NOMO-1 (cell line): ENCODE data around the gene CLEC6A.
"Not testable (repeated sequence)": the region's sequence is repeated elsewhere in the genome, so short reads cannot be mapped to it uniquely, and the experiment has no call there.

Experiments
- DNase-seq, 2 experiments: peaks; one replicate each; lab custom pipeline; 2025; ENCODE audit not compliant: unreplicated experiment in 2 of 2; lab: John Stamatoyannopoulos, UW

CLEC6A gene

DNA sequence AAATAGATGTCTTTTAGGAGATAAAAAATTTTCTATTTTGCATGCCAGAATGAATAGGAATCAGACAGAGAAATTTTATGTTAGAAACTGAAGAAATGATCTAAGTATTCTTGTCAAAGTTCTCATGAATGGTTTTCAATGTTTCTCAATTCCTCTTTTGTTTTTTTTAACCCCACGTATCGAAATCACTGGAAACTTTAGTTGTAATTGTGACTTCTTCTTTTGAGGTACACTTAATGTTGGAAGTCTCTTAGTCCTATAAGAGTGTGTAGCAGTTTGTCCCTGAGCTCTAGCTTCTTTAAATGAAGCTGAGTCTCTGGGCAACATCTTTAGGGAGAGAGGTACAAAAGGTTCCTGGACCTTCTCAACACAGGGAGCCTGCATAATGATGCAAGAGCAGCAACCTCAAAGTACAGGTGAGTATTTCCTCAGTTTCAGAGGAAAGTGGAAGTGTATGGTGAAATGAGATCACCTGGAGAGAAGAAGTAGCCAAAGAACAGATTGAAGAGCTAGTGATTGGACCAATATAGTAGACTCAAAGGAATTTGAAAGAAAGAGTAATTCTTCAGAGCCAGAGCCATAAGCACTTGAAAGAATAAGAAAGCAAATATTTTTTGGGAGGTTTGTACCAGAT, at the start of gene CLEC6A:
CLEC6A (plus strand) TSS at position 236 of the 634 bp plus-strand sequence; CDS start at position 386, 150 bp downstream.
- peak in 1 of 2 experiments; percentile 72 for DNase-seq

DNA sequence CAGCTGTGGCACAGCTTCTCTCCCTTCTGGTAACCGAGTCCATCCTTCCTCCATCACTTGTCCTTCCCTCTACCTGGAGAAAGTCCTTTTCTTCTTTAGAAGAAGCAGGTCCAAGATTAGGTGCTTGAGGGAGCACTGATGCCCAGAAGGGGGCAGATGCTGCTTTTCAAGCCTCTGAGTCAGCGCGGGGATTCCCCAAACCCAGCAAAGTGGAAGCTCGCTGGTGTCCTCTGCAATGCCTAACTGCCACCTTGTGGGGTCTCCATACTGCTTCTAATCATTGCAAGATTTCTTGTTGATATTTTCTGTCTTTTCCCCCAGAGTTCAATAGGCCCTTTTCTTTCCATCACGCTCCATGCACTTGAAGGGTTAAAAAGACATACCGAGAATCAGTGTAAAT, 36.2 kb upstream of the CLEC6A start:
- DNase-seq: not testable (repeated sequence)

DNA sequence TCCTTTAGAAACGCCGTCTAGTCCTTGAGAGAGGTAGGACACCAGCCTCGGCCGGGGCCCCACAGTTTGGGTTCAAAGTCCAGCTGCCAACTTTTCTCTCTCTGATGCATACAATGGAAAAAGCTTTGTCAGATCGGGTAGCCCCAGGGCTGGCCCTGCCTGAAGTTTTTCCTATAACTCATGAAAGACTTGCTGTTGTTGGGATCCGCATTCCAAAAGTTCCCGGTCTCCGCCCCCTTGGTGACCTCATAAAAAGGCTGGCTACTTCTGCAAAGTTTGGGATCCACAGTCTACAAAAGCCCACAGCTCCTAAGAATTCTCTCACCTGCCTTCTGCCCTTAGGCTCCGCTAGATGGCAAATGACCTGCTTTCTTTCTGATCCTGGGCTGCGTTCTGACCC, 35.3 kb upstream of the CLEC6A start:
- no peak for DNase-seq

DNA sequence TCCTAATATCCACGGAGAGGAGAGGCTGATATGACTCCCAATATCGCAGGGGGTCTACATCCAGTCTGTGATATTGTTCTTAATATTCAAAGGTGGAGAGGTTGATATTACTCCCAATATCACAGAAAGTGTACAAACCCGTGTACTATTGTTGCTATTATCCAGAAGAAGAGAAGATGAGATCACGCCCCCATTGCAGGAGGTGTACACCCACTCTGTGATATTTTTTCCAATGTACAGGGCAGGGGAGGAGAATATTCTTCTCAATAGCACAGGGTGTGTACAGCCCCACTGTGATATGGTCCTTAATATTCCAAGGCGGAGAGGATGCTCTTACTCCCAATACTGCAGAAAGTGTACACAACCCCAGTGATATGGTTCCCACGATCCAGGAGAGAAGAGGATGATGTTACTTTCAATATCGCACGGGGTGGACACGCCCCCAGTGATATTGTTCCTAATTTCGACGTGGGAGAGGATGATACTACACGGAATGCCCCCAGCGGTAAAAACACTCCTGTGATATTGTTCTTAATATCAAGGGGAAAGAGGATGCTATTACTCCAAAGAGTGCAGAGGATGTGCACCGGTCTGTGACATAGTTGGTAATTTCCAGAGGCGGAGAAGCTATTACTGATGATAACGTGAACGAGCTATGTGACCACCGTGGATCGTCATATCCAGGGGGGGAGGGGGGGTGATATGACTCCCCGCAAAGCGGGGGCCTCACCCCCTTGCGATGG, 11.1 kb upstream of the CLEC6A start:
- not testable (repeated sequence) for DNase-seq

DNA sequence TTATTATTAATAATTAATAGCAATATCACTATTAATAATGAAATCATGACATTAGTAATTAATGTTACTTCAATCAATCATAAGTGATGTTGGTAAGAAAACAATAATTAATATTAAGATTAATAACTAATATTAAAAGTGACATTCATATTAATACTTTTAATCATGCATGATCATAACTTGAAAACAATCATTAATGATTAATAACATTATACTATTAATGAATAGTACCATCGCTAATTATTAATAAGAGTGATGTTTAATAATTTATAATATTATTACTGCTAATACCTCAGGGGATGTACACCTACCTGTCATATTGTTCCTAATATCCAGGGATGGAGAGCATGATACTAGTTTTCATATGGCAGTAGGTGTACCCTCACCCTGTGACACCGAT, 10.0 kb upstream of the CLEC6A start:
- DNase-seq: no peak

DNA sequence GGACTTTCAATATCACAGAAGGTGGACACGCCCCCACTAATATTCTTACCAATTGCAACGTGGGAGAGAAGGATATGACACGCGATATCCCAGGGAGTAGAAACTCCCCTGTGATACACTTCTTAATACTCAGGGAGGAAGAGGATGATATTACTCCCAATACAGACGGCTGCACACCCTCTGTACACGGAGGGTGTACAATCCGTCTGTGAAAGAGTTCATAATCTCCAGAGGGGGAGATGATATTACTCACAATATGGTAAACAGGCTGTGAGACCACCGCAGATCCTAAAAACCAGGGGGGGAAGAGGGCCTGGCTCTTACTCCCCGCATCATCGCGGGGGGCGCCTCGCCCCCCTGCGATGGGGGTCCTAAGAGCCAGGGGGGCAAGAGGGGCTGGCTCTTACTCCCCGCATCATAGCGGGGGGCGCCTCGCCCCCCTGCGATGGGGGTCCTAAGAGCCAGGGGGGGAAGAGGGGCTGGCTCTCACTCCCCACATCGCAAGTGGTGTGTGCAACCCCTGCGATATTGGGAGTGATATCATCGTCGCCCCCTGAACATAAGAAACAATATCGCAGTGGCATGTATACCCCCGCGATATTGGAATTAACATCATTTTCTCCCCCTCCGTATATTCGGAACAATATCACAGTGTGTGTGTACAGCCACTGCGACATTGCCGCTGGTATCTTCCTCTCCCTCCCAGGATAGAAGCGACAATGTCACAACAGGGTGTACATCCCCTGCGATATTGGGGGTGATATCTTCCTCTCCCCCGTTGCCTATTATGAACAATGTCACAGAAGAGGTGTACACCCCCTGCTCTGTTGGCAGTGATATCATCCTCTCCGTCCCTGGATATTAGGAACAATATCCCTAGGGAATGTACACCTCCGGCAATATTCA, 8.9 kb upstream of the CLEC6A start:
- DNase-seq: no peak

DNA sequence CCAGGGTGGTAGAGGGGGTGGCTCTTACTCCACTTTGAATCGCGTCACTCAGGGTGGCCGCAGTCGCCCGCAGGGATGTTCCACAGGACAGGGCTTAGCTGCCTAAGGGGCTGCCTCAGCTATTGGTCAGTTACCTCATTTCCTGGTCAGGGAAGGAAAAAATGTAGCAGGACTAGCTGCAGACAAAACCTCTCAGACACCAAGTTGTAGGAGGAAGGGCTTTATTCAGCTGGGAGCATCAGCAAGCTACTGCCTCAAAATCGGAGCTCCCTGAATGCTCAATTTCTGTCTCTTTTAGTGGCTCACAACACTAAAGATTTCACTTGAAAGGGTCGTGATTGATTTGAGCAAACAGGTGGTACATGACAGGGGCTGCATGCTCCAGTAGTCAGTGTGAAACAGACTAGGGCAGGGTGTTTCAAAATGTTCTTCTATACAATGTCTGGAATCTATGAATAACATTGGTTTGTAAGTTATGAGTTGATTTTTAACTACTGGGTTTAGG, 6.4 kb upstream of the CLEC6A start:
- DNase-seq: no peak

DNA sequence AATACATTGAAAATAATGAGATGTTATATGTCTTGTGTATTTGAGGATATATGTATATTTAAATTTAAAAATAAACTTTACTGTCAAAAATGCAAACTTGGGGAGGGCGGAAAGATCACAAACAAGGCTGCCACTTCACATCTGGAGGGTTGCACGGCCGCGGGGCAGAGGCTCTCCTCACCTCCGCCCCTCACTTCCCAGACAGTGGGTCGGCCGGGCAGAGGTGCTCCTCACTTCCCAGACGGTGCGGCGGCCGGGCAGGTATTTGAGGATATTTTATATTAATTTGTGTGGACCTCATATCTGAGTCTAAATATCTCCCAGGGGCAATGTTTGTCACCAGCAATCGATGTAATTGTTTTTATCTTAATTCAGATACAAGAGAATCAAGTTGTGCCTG, 3.7 kb upstream of the CLEC6A start:
- no peak for DNase-seq

DNA sequence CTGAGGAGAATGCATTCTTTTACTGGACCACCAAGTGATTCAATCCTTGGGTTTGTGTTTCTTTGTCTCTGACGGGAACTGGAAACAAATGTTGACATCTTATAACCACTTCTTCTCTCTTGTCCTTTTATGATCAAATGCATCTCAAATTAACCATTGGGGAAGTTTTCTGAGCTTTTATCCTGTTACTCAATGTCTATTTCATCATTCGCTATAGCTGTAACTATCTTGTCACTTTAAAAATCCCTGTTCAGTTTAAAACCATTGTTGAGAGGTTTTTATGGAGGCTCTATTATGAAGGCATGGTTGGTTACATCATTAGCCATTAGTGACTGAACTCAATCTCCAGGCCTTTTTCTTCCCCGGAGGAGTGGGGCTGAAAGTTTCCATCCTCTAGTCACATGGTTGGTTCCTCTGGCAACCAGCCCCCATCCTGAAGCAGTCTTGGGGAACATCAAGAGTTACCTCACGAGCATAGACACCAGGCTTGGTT, 2.7 kb upstream of the CLEC6A start:
- peak; percentile 76 to 94 for DNase-seq

DNA sequence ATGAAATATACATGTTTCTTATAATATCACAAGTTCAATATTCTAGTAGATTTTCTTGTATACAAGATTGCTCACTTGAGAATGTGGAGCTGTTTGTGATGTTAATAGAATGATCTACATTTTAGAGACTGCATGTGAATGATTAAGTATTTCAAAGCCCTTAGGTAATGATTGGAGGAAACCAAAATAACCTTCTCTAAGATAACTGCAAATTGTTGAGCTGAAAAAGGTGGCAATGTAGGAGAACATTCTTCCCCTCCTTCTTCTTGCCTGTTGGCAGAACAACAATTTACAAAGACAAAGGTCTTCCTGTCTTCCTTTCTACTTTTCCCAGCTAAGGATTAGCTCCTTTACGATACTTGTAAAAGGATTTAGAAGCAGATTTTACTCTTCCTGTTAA, 2.0 kb upstream of the CLEC6A start:
- no peak for DNase-seq

DNA sequence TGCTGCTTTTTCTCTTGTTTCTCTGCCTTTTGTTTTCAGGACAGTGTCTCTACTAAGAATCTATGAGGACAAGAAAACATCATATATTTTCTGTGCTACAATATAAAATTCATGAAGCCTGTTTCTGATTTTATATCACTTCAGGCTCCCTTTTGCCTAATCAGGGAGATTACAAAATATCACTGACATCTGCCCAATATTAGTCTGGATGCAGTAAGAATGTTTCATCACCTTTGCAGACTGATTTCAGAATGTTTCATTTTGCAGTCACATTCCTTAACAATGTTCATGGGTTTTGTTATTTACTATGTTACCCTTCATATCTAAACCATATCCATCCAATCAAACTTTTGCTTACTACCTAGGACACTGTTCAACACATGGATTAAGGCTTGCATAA, 491 bp upstream of the CLEC6A start:
- DNase-seq: peak in 1 of 2 experiments; percentile 26

DNA sequence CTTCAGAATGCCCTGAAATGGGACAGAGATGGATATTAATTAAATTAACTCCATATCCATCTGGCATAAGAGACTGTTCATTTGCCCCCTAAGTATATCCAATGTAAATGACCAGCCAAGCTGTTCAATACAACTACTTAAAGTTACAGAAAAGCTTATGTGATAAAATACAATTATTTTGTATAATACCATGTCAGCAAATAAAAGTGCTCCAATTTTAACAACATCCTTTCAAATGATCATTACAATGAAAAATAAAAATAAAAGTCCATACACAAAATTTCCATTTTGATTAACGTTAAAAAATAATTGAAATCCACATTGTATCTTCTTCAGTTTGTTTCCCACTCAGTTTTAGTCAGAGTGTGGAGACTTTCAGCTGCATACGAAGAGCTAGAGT, 5.7 kb downstream of the CLEC6A start:
- no peak for DNase-seq

DNA sequence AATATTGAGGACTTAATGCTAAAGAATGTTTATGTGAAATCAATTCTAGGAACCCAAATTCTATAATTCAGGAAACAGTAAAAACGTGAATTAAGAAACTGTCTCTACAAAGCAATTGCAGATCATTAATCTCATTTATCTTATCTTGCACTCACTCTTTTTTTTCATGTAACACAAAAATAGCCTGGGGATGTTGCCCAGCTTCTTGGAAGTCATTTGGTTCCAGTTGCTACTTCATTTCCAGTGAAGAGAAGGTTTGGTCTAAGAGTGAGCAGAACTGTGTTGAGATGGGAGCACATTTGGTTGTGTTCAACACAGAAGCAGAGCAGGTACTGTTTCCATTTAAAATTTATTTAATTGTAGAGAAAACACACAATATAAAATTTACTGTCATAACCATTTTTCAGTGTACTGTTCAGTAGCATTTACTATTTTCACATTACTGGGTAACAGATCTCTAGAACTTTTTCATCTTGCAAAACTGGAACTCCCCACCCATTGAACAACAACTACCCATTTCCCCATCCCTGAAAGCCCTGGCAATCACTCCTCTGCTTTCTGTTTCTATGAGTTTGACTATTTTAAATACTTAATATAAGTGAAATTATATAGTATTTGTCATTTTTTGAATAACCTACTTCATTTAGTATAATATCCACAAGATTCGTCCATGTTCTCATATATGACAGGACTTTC, 9.7 kb downstream of the CLEC6A start:
- peak in 1 of 2 experiments; percentile 11 for DNase-seq

DNA sequence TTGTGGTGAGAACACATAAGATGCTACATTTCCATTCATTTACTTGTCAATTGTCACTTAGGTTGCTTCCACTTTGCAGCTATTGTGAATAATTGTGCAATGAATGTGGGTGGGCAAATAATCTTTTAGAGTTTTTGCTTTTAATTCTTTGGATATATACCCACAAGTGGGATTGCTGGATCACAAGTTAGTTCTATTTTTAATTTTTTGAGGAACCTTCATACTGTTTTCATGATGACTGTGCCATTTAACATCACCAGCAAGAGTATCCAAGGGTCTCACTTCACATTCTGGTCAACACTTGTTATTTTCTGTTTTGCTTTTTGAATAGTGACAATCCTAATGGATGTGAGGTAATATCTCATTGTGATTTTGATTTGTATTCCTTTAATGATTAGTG, 10.5 kb downstream of the CLEC6A start:
- peak in 1 of 2 experiments; percentile 7 for DNase-seq

DNA sequence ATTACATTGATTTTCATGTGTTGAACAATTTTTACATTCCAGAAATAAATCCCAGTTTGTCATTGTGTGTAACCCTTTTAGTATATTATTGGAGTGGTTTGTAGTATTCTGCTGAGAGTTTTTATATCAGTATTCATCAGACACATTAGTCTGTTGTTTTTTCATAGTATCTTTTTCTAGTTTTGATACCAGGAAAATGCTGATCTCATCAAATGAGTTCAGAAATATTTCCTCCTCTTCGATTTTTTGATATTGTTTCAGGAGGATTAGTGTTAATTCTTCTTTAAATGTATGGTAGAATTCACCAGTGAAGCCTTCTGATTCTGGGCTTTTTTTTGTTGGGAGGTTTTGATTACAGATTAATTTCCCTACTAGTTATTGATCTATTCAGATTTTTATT, 15.3 kb downstream of the CLEC6A start:
- no peak for DNase-seq

DNA sequence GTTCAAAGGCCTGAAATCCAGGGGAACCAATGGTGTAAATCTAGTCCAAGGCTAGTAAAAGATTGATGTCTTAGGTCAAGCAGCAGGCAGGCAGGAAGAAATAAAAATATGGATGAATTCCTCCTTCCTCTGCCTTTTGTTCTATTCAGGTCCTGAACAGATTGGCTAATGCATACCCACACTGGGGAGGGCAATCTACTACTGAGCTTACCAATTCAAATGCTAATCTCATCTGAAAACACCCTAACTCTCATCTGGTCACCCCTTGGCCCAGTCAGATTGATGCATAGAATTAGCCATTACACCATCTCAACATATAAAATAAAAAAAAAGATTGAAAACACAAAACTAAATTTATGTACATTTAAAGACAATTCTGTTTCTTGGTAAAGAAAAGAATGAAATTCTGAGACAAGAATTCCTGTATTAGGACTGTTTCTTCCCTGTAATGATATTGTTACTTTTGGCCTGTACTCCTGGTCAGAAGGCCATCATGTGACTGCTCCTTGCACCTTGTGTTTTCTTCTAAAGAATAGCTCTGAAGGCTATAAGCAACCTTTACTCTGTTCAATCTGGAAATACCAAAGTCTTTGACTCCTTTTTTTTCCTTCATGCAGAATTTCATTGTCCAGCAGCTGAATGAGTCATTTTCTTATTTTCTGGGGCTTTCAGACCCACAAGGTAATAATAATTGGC, 19.9 kb downstream of the CLEC6A start:
- DNase-seq: no peak

DNA sequence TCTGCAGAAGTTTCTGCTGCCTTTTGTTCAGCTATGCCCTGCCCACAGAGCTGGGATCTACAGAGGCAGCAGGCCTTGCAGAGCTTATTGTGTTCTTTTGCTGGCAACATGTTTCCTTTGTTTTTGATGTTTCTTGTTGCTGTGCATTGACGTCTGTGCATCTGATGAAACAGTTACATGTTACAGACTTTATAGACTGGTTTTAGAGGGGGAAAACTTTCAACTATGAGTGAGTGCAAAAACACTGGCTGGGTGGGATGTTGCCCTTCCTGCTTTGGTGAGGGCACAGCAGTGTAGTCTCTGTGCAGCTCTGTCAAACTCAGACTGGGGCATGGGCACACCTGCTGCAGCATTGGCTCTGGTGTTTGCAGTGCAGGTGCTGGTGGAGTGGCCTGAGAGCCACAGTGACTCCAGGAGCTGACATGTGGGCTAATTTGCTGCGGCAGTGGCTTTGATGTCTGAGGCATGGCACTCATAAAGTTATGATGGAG, 26.9 kb downstream of the CLEC6A start:
- DNase-seq: no peak

DNA sequence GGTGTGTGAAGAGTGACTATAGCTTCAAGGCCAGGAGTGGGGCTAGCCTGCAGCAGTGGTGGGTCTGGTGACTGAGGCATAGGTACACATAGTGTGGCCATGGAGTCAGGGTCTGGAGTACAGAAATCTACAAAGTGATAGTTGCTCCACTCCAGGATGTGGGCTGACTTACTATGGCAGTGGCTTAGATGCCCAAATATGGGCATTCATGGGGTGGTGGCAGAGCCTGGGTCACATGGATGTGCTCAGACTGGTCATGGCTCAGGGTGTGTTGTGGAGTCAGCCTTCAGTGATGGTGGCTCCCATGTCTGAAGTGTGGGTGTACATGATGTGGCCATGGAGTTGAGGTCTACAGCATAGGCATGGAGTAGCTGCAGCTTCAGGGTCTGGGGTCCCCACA, 27.3 kb downstream of the CLEC6A start:
- DNase-seq: no peak

DNA sequence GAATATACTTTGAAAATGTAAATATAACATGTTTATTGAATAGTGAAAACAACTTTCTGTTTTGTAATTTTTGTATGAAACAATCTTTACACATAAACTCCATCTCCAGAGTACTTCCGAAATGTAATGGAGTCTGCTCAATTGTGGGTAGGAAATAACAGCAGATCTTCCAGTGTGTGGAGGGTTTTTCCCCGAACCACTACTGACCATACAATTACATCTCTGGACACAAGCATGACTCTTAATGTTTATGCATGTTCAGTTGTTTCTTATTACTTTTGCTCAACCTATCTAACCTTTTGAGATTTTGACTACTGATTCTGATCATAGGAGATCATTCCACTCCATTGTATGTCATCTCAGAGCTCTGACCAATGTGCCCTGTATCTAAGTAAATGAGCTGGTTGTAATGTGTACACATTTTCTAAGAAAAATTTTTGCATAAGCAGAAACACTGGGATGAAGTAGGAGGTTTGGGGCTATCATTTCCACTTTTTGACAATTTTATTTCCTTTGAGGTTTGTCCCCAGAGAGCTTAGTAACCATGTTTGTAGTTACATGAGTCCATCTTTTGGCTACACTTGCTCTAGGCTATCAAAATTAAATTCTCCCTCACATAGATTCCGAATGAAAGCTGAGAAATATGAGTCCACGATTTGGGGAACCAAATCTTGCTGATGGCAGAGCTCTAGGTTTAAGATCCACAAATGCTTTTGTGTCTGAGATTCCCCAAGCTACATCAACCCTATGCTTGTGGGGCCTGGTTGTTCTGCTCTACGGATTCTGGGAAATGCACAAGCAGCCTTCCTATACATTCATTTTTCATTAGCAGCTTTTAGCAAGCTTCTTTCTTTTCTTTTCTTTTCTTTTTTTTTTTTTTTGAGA, 36.1 kb downstream of the CLEC6A start:
- peak in 1 of 2 experiments; percentile 10 for DNase-seq
